ENCODE results near the gene HAGHL.

- TF ChIP-seq KLF16 (tag by site-specific recombination; IDR thresholded peaks at IDR 0.05) (no peak), REST (tag by site-specific recombination; IDR thresholded peaks at IDR 0.05) (0 out of 2 replicates have a peak, but pooled peaks have one; percentile 30), ZNF366 (tag by site-specific recombination; conservative IDR thresholded peaks at IDR 0.05) (no peak), MZF1 (tag by site-specific recombination; IDR thresholded peaks at IDR 0.05; ENCODE audit: borderline replicate concordance) (no peak)
- TF ChIP-seq, protein P1, sequence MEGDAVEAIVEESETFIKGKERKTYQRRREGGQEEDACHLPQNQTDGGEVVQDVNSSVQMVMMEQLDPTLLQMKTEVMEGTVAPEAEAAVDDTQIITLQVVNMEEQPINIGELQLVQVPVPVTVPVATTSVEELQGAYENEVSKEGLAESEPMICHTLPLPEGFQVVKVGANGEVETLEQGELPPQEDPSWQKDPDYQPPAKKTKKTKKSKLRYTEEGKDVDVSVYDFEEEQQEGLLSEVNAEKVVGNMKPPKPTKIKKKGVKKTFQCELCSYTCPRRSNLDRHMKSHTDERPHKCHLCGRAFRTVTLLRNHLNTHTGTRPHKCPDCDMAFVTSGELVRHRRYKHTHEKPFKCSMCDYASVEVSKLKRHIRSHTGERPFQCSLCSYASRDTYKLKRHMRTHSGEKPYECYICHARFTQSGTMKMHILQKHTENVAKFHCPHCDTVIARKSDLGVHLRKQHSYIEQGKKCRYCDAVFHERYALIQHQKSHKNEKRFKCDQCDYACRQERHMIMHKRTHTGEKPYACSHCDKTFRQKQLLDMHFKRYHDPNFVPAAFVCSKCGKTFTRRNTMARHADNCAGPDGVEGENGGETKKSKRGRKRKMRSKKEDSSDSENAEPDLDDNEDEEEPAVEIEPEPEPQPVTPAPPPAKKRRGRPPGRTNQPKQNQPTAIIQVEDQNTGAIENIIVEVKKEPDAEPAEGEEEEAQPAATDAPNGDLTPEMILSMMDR (tag by site-specific recombination; IDR thresholded peaks at IDR 0.05) = no peak
Measured at GRCh38 chr16:726188-726437, 793 bp upstream of the HAGHL start.

Data from HEK293 (cell line).